ENCODE results near the gene JAZF1. TPM values are rescaled to one million over a fixed set of nuclear protein-coding genes. Genes with fewer than 3 reads are reported as not detected.

JAZF1 gene
- total and polyA plus RNA-seq, 2 of the 4 experiments (the other 2 are of a cell fraction), result 8.4 to 10.5 TPM

DNA sequence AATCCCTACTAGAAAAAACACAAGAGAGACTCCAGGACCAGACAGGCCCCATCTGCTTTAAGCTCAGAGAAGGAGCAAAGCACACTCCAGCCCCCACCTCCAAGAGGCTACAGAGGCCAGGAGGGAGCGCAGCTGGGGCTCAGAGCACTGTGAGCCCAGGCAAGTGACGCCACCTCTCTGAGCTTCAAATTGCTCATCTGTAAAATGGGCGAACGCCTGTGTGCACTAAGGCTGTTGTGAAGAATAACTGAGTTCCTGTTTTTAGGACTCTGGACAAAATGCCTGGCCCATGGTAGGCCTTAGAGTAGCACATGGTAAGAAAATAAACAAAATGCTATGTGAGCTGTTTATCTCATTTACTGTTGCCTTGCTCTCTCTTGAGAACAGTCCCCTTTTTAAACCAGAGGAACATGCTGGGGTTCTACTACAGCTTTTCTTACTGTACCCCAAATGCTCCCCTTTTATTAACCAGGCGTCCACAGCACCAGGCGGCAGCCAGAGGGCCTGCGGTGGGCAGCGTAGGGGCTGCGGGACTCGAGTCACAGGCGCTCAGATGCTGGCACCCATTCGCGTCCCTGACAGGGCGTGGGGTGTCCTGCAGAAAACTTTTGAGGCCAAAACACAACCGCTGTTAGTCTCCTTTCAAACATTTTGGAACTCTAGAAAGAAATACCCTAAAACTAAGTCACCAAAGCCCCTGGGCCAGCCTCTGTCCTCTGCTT lies 336.9 kb downstream of the JAZF1 start:
- Histone ChIP-seq H3K27me3 (ENCODE audit: control insufficient read depth, insufficient read depth, low read length) (no peaks in the 10 kb centered on the region), H4K91ac (ENCODE audit: insufficient read depth, low read depth, low read length) (no peak overlapping the region), H3K27ac (ENCODE audit: insufficient read depth, low read length) (no peak overlapping the region), H3K79me1 (ENCODE audit: low read depth in 1 of 2, low read length in 2 of 2) (no peaks in the 10 kb centered on the region; a peak in 1 of 4 replicates), H3K56ac (ENCODE audit: extremely low read depth, insufficient read depth, low read length) (no peak overlapping the region), H3K4me3 (ENCODE audit: insufficient read depth, low read depth, low read length) (no peak overlapping the region), H3K36me3 (ENCODE audit: control insufficient read depth, insufficient read depth, low read length) (peaks cover 11% of the 10 kb centered on the region; the same call in 1 of the 2 replicates), H3K4ac (ENCODE audit: low read depth, low read length) (no peak overlapping the region), H3K14ac (replicated peaks; ENCODE audit: low read depth, low read length) (no peak overlapping the region), H4K8ac (ENCODE audit: low read depth in 2 of 2, low read length in 2 of 2) (no peak overlapping the region), H3K9me1 (ENCODE audit: insufficient read depth, low read length) (peaks cover 4% of the 10 kb centered on the region), H2BK120ac (ENCODE audit: low read depth, low read length) (no peak overlapping the region), H2BK5ac (ENCODE audit: low read depth, low read length, poor library complexity, severe bottlenecking) (no peak overlapping the region), H3K4me1 (ENCODE audit: control insufficient read depth, insufficient read depth, low read length) (no peaks in the 10 kb centered on the region), H3K18ac (ENCODE audit: low read depth, low read length) (no peak overlapping the region), H2BK15ac (ENCODE audit: low read depth, low read length) (no peak overlapping the region), H3K9ac (ENCODE audit: low read depth, low read length) (no peak overlapping the region), H2AFZ (replicated peaks; ENCODE audit: low read length, poor library complexity) (no peak overlapping the region), H2AK9ac (replicated peaks; ENCODE audit: low read depth, low read length, poor library complexity) (no peak overlapping the region), H2BK20ac (ENCODE audit: low read depth, low read length) (no peak overlapping the region), H3K23ac (ENCODE audit: low read depth, low read length) (no peak overlapping the region), H3K9me3 (ENCODE audit: control insufficient read depth, insufficient read depth, low read length) (no peaks in the 10 kb centered on the region), H4K5ac (ENCODE audit: low read depth, low read length) (no peak overlapping the region), H3K4me2 (ENCODE audit: low read depth, low read length) (no peak overlapping the region), H4K20me1 (ENCODE audit: insufficient read depth, low read length) (no peaks in the 10 kb centered on the region), H2AK5ac (ENCODE audit: low read depth, low read length) (no peak overlapping the region)
- ChIA-PET CTCF (no interaction called here), POLR2A (ENCODE audit: unreplicated experiment) (no interaction called here)
- dilution Hi-C loops (cut with HindIII; ENCODE audit: low sequenced_read_pairs, unreplicated experiment), result no loop called here
- no peak for TF ChIP-seq ELK1 (IDR thresholded peaks at IDR 0.05; ENCODE audit: borderline replicate concordance, low read depth, low read length)
- no peak for TF ChIP-seq BHLHE40 (IDR thresholded peaks at IDR 0.05; ENCODE audit: low read depth, low read length)
- TF ChIP-seq CHD1 (IDR thresholded peaks at IDR 0.05; ENCODE audit: low read depth, low read length), result no peak
- no peak for TF ChIP-seq SMC3 (IDR thresholded peaks at IDR 0.05; ENCODE audit: low read depth, low read length)
- no peak for TF ChIP-seq RFX5 (IDR thresholded peaks at IDR 0.05; ENCODE audit: low read depth, low read length)
- TF ChIP-seq MAZ (IDR thresholded peaks at IDR 0.05; ENCODE audit: borderline replicate concordance, low read depth, low read length), result no peak
- no peak for TF ChIP-seq RCOR1 (IDR thresholded peaks at IDR 0.05; ENCODE audit: insufficient replicate concordance, low read length)
- no peak for TF ChIP-seq MXI1 (IDR thresholded peaks at IDR 0.05; ENCODE audit: borderline replicate concordance, low read depth, low read length)
- no peak for TF ChIP-seq MAFK (IDR thresholded peaks at IDR 0.05; ENCODE audit: low read depth, low read length)
- TF ChIP-seq, protein P1, sequence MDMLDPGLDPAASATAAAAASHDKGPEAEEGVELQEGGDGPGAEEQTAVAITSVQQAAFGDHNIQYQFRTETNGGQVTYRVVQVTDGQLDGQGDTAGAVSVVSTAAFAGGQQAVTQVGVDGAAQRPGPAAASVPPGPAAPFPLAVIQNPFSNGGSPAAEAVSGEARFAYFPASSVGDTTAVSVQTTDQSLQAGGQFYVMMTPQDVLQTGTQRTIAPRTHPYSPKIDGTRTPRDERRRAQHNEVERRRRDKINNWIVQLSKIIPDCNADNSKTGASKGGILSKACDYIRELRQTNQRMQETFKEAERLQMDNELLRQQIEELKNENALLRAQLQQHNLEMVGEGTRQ (IDR thresholded peaks at IDR 0.05; ENCODE audit: low read depth, low read length), result no peak
- TF ChIP-seq RAD21 (IDR thresholded peaks at IDR 0.05; ENCODE audit: low read length), result no peak
- TF ChIP-seq FOS (IDR thresholded peaks at IDR 0.05; ENCODE audit: low read depth, low read length), result no peak
- no peak for TF ChIP-seq CEBPB (IDR thresholded peaks at IDR 0.05; ENCODE audit: low read depth, low read length)
- TF ChIP-seq POLR2A (IDR thresholded peaks at IDR 0.05; ENCODE audit: low read depth, low read length), result no peak
- DNase-seq, result no peak
- in situ Hi-C loops (cut with MboI; ENCODE audit: low sequenced_read_pairs), result no loop called here
- no TSS peak for BruUV-seq (replicated peaks)
- 97% methylated on average over 11 of the region's 15 CpGs; no CpG with 5 or more reads in 1 of the 2 experiments for WGBS, 2 experiments (ENCODE audit: extremely low coverage in 2 of 2, insufficient read length in 1 of 2)
- no peak for ATAC-seq (ENCODE audit: low read depth)
- intact Hi-C loops (cut with micrococcal nuclease), result no loop called here

Measured in IMR-90 (cell line).